Large intestine (tissue), 3 donors: ENCODE data around the gene DYNLRB1. TPM values are rescaled to one million over a fixed set of nuclear protein-coding genes. Genes with fewer than 3 reads are reported as not detected.

Experiments
- DNase-seq, 2 donors: peaks; one replicate each; pipeline versions ENCODE4 v3.0.0 to v3.0.0-alpha.2; 2013
- H3K27ac ChIP-seq: one replicate; pipeline ENCODE4 v1.5.1; 2013; ENCODE audit warnings: low read length
- H3K27me3 ChIP-seq: 2 replicates; pipeline ENCODE4 v1.6.1; 2013; ENCODE audit warnings: low read length; ENCODE audit not compliant: control insufficient read depth, insufficient read depth
- H3K36me3 ChIP-seq: 2 replicates; pipeline ENCODE4 v1.6.1; 2013; ENCODE audit warnings: low read length; ENCODE audit not compliant: control insufficient read depth, insufficient read depth
- H3K4me1 ChIP-seq: one replicate; pipeline ENCODE4 v1.6.1; 2013; ENCODE audit warnings: low read length; ENCODE audit not compliant: control insufficient read depth, insufficient read depth
- H3K4me3 ChIP-seq: one replicate; pipeline ENCODE4 v1.5.1; 2013; ENCODE audit warnings: low read length
- H3K9me3 ChIP-seq: one replicate; pipeline ENCODE4 v1.6.1; 2013; ENCODE audit warnings: mild to moderate bottlenecking, low read depth, low read length, moderate library complexity; ENCODE audit not compliant: control insufficient read depth
- WGBS: methylation state at CpG from one replicate; pipeline ENCODE4 v1.1.5; 2013; ENCODE audit warnings: low lambda C conversion rate; ENCODE audit not compliant: insufficient coverage; 5-methylcytosine and 5-hydroxymethylcytosine counted together
- polyA plus RNA-seq: library from polyadenylated mRNA; unstranded; fragments of 120-200 nt; gene quantifications from one replicate; pipeline ENCODE4 v1.2.1, GENCODE V29; 2013

Gene DYNLRB1
- polyA plus RNA-seq, 1 donor, result 164 TPM

- H3K9me3 ChIP-seq, result no peaks in the 10 kb centered on the region
- H3K36me3 ChIP-seq, result peaks cover 3% of the 10 kb centered on the region
- H3K27ac ChIP-seq, result peak overlapping the region; percentile 6
- DNase-seq, result peak; percentile 46 to 47
- H3K4me1 ChIP-seq, result peaks cover 5% of the 10 kb centered on the region
- H3K27me3 ChIP-seq, result no peaks in the 10 kb centered on the region
- WGBS, result no CpG with 5 or more reads among the region's 4 CpGs
- no peak overlapping the region for H3K4me3 ChIP-seq
These were observed 37.2 kb downstream of the DYNLRB1 start for GRCh38 chr20:34553366-34553867.

- no peak for DNase-seq
- 17% methylated on average over 5 of the region's 11 CpGs for WGBS
- no peaks in the 10 kb centered on the region for H3K27me3 ChIP-seq
These were observed 41.7 kb downstream of the DYNLRB1 start for GRCh38 chr20:34557936-34558319.

GRCh38 chr20:34558320-34559218 is 42.3 kb downstream of the DYNLRB1 start, which contains the start of gene MAP1LC3A:
TSS of gene MAP1LC3A (plus strand) at chr20:34558718. CDS start at chr20:34558869, 151 bp downstream.
- peak; percentile 94 to 96 for DNase-seq
- Histone ChIP-seq H3K9me3 (no peaks in the 10 kb centered on the region), H3K27me3 (no peaks in the 10 kb centered on the region), H3K4me3 (peak within 1 kb of the TSS; percentile 71), H3K27ac (peak within 1 kb of the TSS; percentile 57), H3K36me3 (peaks cover 5% of the 10 kb centered on the region), H3K4me1 (peaks cover 5% of the 10 kb centered on the region)
- no CpG with 5 or more reads among the region's 103 CpGs for WGBS

More at GRCh38 chr20:34557936-34558319, 41.7 kb downstream of the DYNLRB1 start:
- Histone ChIP-seq H3K27ac (peak overlapping the region; percentile 57), H3K4me3 (peak overlapping the region; percentile 71), H3K4me1 (peaks cover 5% of the 10 kb centered on the region), H3K36me3 (peaks cover 5% of the 10 kb centered on the region), H3K9me3 (no peaks in the 10 kb centered on the region)

- no peaks in the 10 kb centered on the region for H3K9me3 ChIP-seq
- H3K4me1 ChIP-seq, result peaks cover 3% of the 10 kb centered on the region
- DNase-seq, result peak in 1 of 2 donors; percentile 21
- no CpG with 5 or more reads among the region's 43 CpGs for WGBS
- peak overlapping the region; percentile 12 for H3K4me3 ChIP-seq
- H3K36me3 ChIP-seq, result peaks cover 5% of the 10 kb centered on the region
- H3K27ac ChIP-seq, result peak overlapping the region; percentile 36
- H3K27me3 ChIP-seq, result no peaks in the 10 kb centered on the region
These were observed 43.3 kb downstream of the DYNLRB1 start for GRCh38 chr20:34559311-34560140.

DNA sequence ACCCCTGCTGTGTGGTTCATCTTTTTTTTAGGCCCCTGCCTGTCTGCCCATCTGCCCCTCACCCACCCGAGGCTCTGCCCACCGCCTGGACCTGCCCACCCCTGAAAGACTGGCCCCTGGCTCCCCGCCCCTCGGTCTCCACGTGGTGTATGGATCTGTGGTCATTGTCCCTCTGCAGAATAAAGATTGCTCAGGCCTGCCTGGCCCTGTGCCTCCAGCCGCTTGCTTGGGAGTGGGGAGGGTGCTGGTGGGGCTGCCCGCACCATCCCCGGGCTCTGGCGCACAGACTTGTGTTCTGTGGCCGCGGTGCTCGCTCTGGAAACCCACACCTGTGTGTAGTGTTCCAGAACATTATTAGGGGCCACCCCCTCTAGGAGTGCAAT is 43.9 kb downstream of the DYNLRB1 start:
- no peaks in the 10 kb centered on the region for H3K9me3 ChIP-seq
- no peak overlapping the region for H3K4me3 ChIP-seq
- H3K36me3 ChIP-seq, result peaks cover 5% of the 10 kb centered on the region
- peaks cover 3% of the 10 kb centered on the region for H3K4me1 ChIP-seq
- no peak overlapping the region for H3K27ac ChIP-seq
- DNase-seq, result no peak
- no peaks in the 10 kb centered on the region for H3K27me3 ChIP-seq
- no CpG with 5 or more reads among the region's 12 CpGs for WGBS

- WGBS, result no CpG with 5 or more reads among the region's 7 CpGs
- DNase-seq, result no peak
- Histone ChIP-seq H3K36me3 (peaks cover 5% of the 10 kb centered on the region), H3K27me3 (no peaks in the 10 kb centered on the region), H3K9me3 (no peaks in the 10 kb centered on the region), H3K4me1 (peaks cover 3% of the 10 kb centered on the region), H3K27ac (no peak overlapping the region), H3K4me3 (no peak overlapping the region)
These were observed 44.4 kb downstream of the DYNLRB1 start for GRCh38 chr20:34560614-34561013.

GRCh38 chr20:34561661-34562060 is 45.4 kb downstream of the DYNLRB1 start:
- H3K36me3 ChIP-seq, result peaks cover 6% of the 10 kb centered on the region
- no peaks in the 10 kb centered on the region for H3K9me3 ChIP-seq
- no peak for DNase-seq
- H3K4me1 ChIP-seq, result peaks cover 3% of the 10 kb centered on the region
- WGBS, result no CpG with 5 or more reads among the region's 10 CpGs
- H3K27ac ChIP-seq, result no peak overlapping the region
- no peak overlapping the region for H3K4me3 ChIP-seq
- H3K27me3 ChIP-seq, result no peaks in the 10 kb centered on the region

GRCh38 chr20:34562641-34563040 is 46.4 kb downstream of the DYNLRB1 start:
- H3K27ac ChIP-seq, result no peak overlapping the region
- DNase-seq, result no peak
- H3K4me3 ChIP-seq, result no peak overlapping the region
- no peaks in the 10 kb centered on the region for H3K27me3 ChIP-seq
- H3K9me3 ChIP-seq, result no peaks in the 10 kb centered on the region
- no CpG with 5 or more reads among the region's 5 CpGs for WGBS
- H3K36me3 ChIP-seq, result peaks cover 8% of the 10 kb centered on the region
- H3K4me1 ChIP-seq, result peaks cover 3% of the 10 kb centered on the region

- H3K36me3 ChIP-seq, result peaks cover 14% of the 10 kb centered on the region
- WGBS, result no CpG with 5 or more reads among the region's 7 CpGs
- no peaks in the 10 kb centered on the region for H3K4me1 ChIP-seq
- no peak overlapping the region for H3K27ac ChIP-seq
- no peak for DNase-seq
- no peak overlapping the region for H3K4me3 ChIP-seq
- H3K27me3 ChIP-seq, result no peaks in the 10 kb centered on the region
- H3K9me3 ChIP-seq, result no peaks in the 10 kb centered on the region
These were observed 48.6 kb downstream of the DYNLRB1 start for GRCh38 chr20:34564833-34565232.
